ENCODE data around the gene COBLL1.
"Not testable (repeated sequence)": the region's sequence is repeated elsewhere in the genome, so short reads cannot be mapped to it uniquely, and the experiment has no call there.

The COBLL1 gene

DNA sequence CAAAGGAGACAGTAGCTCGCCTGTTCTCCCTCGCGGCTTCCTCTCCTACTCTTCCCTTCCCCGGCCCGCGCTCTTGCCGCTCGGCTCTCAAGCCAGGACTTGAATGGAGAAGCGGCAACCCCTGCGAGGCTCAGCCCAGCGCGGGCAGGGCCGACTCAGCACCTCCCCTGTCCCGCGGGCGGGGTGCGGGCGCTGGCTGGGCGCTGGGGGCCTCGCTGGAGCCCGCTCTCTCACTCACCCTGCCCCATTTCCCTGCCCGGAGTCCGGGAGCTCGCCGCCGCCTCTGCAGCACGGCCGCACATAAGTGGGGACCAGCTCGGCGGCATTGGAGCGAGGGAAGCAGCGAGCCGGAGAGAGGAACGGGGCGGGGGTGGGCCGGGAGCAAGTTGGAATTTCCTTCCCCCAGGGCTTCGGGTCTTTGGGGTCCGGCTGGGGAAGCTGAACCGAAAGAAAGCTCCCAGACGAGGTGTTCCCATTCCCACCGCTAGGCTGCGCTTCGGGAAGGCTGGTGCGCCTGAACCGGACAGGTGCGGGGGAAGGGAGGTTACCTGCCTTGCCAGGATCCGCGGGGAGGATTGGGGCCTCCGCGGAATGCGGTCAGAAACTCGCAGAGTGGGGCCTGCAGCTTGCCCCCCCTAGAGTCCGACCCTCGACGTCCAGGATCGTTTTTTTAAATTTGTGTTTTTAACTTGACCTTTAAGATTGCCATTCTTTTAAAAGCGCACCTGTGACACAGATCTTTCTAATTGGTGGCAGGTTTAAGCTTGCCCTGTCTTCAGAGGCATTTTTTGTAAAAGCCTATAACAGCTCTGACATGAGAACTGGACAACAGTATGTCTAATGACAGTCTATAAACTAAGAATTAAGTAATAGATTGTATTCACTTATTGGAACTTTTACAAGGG lies at the start of gene COBLL1:
Gene COBLL1, minus strand, starts transcription at position 105 of the 905 bp plus-strand sequence. CDS start 627 bp downstream, outside the sequence.
- DNase-seq (ENCODE audit: low spot score): peak; percentile 33

DNA sequence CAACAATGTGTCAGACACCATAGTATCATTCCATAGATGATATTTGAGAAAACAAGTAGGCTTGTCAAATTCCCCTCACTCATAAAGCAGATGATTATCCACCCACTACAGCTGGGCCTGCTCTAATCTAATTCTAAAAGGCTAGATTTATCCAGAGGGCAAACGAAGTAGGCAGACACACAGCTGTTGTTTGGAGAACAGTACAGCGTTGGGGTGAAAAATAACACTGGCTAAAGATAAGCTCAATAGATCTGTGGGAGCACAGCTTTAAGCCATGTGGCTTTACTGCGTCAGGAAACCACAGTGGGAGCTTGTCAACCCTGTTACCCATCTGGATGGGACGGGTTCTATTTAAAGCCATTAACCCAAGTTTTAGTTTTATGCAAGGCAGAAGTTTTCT lies 48.9 kb upstream of the COBLL1 start:
- DNase-seq (ENCODE audit: low spot score): no peak

- no peak for DNase-seq (ENCODE audit: low spot score)
Observed at GRCh38 chr2:164888592-164888991, 47.0 kb upstream of the COBLL1 start.

DNA sequence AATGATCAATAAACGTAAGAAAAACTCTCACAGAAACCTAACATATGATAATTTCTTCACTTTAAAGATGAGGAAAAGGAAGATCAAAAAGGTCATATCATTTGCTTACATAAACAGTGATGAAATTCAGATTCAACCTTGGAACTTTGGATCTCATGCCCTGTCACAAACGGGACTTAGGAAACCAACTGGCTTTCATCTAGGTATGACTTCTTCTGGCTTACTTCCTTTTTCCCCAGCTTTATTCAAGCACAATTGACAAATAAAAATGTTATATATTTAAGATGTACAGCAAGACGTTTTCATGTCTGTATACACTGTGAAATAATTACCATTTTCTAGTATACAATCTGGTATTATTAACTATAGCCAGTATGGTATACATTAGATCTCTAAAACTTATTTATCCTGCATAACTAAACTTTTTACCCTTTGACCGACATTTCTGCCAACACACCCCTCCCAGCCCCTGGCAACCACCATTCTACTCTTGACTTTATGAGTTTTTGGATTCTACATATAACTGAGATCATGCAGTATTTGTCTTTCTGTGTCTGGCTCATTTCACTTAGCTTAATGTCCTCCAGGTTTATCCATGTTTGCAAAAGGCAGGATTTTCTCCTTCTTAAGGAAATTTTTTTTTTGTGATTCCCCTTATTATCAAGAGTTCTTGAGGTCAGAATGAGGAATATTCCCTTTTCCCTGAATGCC lies 46.0 kb upstream of the COBLL1 start:
- no peak for DNase-seq (ENCODE audit: low spot score)

DNA sequence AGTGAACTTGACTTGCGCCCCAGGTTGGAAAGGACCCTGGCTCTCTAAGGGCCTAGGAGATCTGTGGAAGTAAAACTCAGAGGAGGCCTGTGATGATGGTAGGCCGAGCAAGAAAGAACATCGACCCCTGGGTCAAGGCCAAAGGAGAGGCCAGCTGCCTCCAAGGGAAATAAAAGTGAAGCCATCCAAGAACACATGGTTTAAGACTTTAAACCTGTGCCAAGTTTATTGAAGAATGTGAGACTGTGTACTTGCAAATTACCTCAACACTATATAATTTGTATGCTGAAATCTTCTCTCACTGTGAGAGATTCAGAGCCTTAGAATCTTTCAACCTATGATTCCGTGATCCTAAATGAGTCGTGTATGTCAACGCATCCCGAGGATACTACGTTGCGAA lies 40.7 kb upstream of the COBLL1 start:
- no peak for DNase-seq (ENCODE audit: low spot score)

DNA sequence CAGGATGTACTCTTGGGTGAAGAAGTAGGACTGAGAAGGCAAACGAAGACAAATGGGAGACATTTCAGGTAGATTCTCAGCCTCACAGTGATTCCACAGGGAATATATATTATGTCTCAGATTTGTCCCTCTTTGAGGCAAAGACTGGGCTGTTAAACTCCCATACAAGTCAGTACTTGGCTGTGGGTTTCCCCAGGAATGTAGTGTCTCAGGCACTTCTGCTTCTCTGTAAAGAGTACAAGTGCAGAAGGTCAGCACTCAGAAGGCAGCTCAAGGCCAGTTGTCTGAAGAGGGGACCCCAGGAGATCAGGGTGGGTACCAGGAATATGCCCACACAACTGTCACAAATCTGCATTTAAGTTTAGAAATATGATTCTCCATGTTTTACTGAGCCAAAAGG lies 39.9 kb upstream of the COBLL1 start:
- DNase-seq (ENCODE audit: low spot score): no peak

GRCh38 chr2:164879901-164880535 lies 38.4 kb upstream of the COBLL1 start:
- DNase-seq (ENCODE audit: low spot score): no peak

- DNase-seq (ENCODE audit: low spot score): no peak
Observed at GRCh38 chr2:164877927-164878326, 36.3 kb upstream of the COBLL1 start.

GRCh38 chr2:164877169-164877568 lies 35.5 kb upstream of the COBLL1 start:
- DNase-seq (ENCODE audit: low spot score): no peak

DNA sequence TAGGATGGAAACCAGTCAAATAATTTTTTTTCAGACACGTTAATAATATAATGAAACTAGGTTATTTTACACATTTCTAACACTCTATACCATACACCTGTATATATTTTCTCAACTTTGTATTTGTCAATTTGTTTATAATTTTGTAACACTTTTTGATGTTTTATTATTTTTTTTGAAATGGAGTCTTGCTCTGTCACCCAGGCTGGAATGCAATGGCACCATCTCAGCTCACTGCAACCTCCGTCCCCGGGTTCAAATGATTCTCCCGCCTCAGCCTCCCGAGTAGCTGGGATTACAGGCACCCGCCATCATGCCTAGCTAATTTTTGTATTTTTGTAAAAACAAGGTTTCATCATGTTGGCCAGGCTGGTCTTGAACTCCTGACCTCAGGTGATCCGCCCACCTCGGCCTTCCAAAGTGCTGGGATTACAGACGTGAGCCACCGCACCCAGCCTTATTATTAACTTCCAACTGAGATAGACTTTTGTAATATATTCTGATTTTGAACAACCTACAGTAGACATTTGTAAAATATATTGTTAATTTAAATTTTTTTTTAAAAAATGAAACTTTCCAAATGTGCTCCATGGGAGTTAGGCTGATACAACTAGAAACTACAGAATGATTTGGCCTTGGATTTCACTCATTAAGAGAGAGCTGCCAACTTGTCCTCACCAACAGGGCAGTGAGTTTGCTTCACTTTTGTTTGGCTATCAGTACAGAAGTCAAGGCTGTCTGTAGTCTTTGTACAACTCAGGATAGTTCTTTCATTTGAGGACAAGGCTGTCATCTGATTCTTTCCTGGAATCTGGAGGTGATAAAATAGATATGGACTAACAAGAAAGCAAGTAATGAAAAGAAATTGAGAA lies 33.9 kb upstream of the COBLL1 start:
- DNase-seq (ENCODE audit: low spot score): no peak

DNA sequence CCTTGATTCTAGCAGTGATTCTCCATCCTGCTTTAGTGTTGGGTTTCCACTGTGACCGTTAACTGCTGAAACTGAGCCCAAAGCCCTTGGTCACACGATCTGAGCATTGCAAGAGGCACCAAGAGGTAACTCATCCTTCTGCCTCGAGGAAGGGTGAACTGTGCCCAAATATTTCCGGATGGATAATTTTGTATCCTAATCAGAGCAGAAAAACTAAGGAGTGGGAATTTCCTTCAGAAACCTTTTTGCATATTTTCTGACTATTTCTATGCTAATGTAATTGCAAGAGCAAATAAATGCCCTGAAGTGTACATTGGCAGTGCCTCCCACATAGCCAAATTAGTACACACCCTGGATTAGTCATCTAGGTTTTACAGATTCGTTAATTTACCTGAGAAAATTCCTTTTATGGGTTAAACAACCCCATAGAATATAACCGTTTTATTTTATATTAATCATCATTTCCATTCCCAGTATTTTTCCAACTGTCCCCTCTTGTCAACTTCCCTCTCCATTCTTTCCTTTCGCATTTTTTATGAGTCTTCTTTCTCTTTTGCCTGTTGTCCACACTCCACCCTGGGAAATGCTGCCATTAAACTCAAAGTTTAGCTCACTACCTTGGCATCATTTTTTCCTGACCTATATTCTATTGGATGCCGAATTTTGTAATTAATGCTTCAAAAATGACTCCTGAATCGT lies 31.7 kb upstream of the COBLL1 start:
- no peak for DNase-seq (ENCODE audit: low spot score)

- no peak for DNase-seq (ENCODE audit: low spot score)
Observed at GRCh38 chr2:164871404-164871803, 29.8 kb upstream of the COBLL1 start.

DNA sequence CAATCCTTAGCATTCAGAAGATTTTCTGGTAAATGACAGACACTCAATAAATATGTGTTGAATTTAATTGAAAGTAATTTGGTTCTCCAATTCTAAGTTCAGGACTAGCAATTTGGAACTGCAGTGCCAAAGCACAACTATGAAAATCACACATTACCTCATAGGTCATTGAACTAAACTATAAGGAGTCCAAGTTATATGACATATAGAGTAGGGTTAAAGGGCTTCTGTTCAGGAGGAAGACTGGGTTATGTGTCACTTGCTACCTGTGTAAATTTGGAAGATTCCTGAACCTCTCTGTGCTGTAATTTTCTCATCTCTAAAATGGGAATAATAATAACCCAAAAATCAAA lies 27.8 kb upstream of the COBLL1 start:
- no peak for DNase-seq (ENCODE audit: low spot score)

GRCh38 chr2:164868563-164869419 lies 27.2 kb upstream of the COBLL1 start:
- no peak for DNase-seq (ENCODE audit: low spot score)

DNA sequence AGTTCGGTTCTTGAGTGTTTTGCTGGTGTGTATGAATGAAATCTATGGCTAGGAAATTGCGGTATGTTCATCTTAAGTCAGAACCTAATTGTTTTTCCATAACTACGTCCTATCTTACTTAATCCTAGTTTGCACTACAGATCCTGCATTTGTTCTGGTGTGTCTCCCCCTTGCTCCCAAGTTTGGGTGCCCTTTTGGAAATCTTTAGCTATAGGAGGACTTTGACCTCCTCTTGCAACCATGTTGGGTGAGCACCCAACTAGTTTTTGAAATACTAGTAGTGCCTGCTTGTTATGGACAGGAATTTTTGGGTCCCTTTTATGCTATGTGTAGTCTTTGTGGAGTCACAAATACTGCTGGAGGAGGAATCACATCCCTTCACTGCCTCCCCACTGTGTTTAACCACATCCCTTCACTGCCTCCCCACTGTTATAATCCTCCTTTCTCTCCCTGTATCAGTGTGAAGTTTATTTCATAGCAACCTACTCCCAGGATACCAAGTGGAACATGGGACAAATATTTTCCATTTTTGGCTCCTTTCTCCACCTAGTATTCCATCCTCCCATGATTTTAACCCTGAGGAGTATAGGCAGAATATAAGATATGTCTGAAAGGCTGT lies 26.3 kb upstream of the COBLL1 start:
- DNase-seq (ENCODE audit: low spot score): no peak

GRCh38 chr2:164866381-164866780 lies 24.8 kb upstream of the COBLL1 start:
- DNase-seq (ENCODE audit: low spot score): not testable (repeated sequence)

GRCh38 chr2:164860694-164861042 lies 19.0 kb upstream of the COBLL1 start:
- DNase-seq (ENCODE audit: low spot score): no peak

DNA sequence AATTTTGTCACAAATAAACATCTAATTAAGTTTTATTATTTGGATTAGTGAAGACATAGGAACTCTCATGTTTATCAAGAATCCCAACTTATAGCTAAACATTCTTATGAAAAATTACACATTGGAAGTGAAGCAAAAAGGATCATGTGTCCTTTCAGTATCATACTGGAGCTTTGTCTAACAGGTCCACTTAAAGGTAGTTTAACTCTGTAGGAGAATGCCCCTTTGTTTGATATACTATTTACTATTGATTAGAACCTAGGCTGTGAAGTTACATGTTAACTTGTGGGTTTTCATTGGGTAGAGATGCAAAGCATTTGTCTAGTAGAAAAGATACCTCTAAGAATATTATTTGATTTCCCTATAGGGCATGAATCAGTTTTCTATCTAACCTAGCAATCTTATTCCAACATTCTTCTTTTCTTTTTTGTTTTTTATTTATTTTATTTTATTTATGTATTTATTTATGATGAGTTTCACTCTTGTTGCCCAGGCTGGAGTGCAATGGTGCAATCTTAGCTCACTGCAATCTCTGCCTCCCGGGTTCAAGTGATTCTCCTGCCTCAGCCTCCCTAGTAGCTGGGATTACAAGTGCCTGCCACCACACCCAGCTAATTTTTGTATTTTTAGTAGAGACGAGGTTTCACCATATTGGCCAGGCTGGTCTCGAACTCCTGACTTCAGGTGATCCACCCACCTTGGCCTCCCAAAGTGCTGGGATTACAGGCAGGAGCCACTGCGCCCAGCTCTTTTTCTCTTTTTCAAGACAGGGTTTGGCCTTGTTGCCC lies 18.5 kb upstream of the COBLL1 start:
- not testable (repeated sequence) for DNase-seq (ENCODE audit: low spot score)

GRCh38 chr2:164859251-164859818 lies 17.7 kb upstream of the COBLL1 start:
- DNase-seq (ENCODE audit: low spot score): no peak
